CD4-positive, alpha-beta memory T cell (primary cell): ENCODE data around the gene RBM46. TPM values are rescaled to one million over a fixed set of nuclear protein-coding genes. Genes with fewer than 3 reads are reported as not detected.

Experiments
- CTCF ChIA-PET: fragments of 350-600 bp; sonication (Branson Sonifier 250); formaldehyde crosslinking; loops from one replicate; lab custom pipeline; 2021; ENCODE audit warnings: inconsistent platforms; ENCODE audit not compliant: partially characterized antibody; lab: Charles Lee
- POLR2A ChIA-PET: fragments of 350-600 bp; sonication (Branson Sonifier 250); formaldehyde crosslinking; loops from one replicate; lab custom pipeline; 2021; ENCODE audit not compliant: partially characterized antibody; lab: Charles Lee
- DNase-seq, 5 donors: peaks; one replicate each; pipeline versions ENCODE4 v3.0.0 to v3.0.0-alpha.2; 2020 to 2022; ENCODE audit warnings: mixed read lengths in 1 of 5
- H3K27ac ChIP-seq: one replicate; pipeline ENCODE4 v1.7.0; 2013; ENCODE audit warnings: low read depth, low read length
- H3K27me3 ChIP-seq: 2 replicates; pipeline ENCODE4 v1.7.0; 2013; ENCODE audit warnings: mild to moderate bottlenecking, low read length, moderate library complexity; ENCODE audit not compliant: insufficient read depth
- H3K36me3 ChIP-seq: 2 replicates; pipeline ENCODE4 v1.7.0; 2013; ENCODE audit warnings: mild to moderate bottlenecking, low read length, moderate library complexity; ENCODE audit not compliant: insufficient read depth
- H3K4me1 ChIP-seq: 2 replicates; pipeline ENCODE4 v1.7.0; 2013; ENCODE audit warnings: mild to moderate bottlenecking, low read length, moderate library complexity; ENCODE audit not compliant: insufficient read depth
- H3K4me3 ChIP-seq, 2 donors: one replicate each; pipeline ENCODE4 v1.7.0; 2013; ENCODE audit warnings: low read length in 2 of 2, mild to moderate bottlenecking in 1 of 2
- H3K9me3 ChIP-seq, 2 donors: one replicate each; pipeline ENCODE4 v1.7.0; 2013; ENCODE audit warnings: low read length in 2 of 2, control low read depth in 1 of 2; ENCODE audit not compliant: control insufficient read depth in 1 of 2
- H3K27ac Mint-ChIP-seq, 7 donors: one replicate each; pipeline ENCODE4 v1.8.0; 2020 to 2021; ENCODE audit warnings: mixed read lengths in 7 of 7, mild to moderate bottlenecking in 6 of 7, inconsistent platforms in 3 of 7, moderate library complexity in 3 of 7
- H3K27me3 Mint-ChIP-seq, 2 donors: one replicate each; pipeline ENCODE4 v1.8.0; 2020 to 2021; ENCODE audit warnings: mixed read lengths in 2 of 2
- H3K36me3 Mint-ChIP-seq, 2 donors: one replicate each; pipeline ENCODE4 v1.8.0; 2020 to 2021; ENCODE audit warnings: mixed read lengths in 2 of 2, inconsistent platforms in 1 of 2, mild to moderate bottlenecking in 1 of 2
- H3K4me1 Mint-ChIP-seq, 4 donors: one replicate each; pipeline ENCODE4 v1.8.0; 2020 to 2021; ENCODE audit warnings: mixed read lengths in 4 of 4, mild to moderate bottlenecking in 1 of 4
- H3K4me3 Mint-ChIP-seq, 8 donors: one replicate each; pipeline ENCODE4 v1.8.0; 2020 to 2021; ENCODE audit warnings: mixed read lengths in 8 of 8, mild to moderate bottlenecking in 7 of 8, moderate library complexity in 6 of 8, inconsistent platforms in 3 of 8
- H3K9me3 Mint-ChIP-seq, 8 donors: one replicate each; pipeline ENCODE4 v1.8.0; 2020 to 2021; ENCODE audit warnings: mixed read lengths in 8 of 8, mild to moderate bottlenecking in 5 of 8, inconsistent platforms in 3 of 8, moderate library complexity in 1 of 8
- intact Hi-C: fragments of 100-400 bp; cut with micrococcal nuclease; formaldehyde crosslinking; loops from one replicate; pipeline ENCODE4 v1.15.1; 2023
- polyA plus RNA-seq, 2 donors: library from polyadenylated mRNA; unstranded; fragments of 300-500 nt; fragmentation: Illumina TruSeq; gene quantifications; one replicate each; pipeline ENCODE4 v1.2.3, GENCODE V29; 2021
- total RNA-seq, 2 experiments: library from RNA; stranded (reverse); gene quantifications; one replicate each; pipeline ENCODE4 v1.2.3, GENCODE V29; 2021

RBM46 gene
- total and polyA plus RNA-seq, 4 experiments from 2014 or later = not detected

DNA sequence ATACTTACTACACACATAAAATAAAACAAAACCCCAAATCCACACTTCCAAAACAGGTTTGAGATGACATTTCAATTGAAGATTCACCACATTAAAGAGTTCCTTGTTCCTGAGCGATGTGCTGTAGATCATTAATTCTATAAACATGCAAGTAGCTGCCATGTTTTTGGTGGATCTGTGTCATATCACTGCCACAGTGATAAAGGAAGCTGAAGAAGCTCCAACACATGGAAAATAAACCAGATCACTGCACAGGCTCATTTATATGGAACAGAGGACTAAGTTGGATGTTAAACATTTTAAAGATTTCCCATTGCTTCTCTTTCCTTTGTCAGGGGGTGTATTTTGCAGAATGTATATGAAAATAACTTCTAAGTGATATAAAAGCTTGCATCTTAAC, 2.8 kb upstream of the RBM46 start:
- Mint-ChIP-seq H3K9me3 (peaks cover 1 to 11% (median 3%) of the 10 kb centered on the region in 8 donors), H3K27me3 (peaks cover 0 to 5% of the 10 kb centered on the region in 2 donors), H3K4me3 (no peak overlapping the region), H3K27ac (no peak overlapping the region), H3K4me1 (no peaks in the 10 kb centered on the region), H3K36me3 (no peaks in the 10 kb centered on the region)
- H3K4me1 ChIP-seq = no peaks in the 10 kb centered on the region
- H3K36me3 ChIP-seq = no peaks in the 10 kb centered on the region
- POLR2A ChIA-PET = no interaction called here
- no peaks in the 10 kb centered on the region for H3K27me3 ChIP-seq
- intact Hi-C loops = no loop called here
- H3K27ac ChIP-seq = no peak overlapping the region
- H3K4me3 ChIP-seq = no peak overlapping the region
- CTCF ChIA-PET = interaction anchor here (1.6 kb wide), 1 partner anchor 12 kb away, joined by 3 read pairs; no protein-coding TSS in a partner anchor
- no peaks in the 10 kb centered on the region for H3K9me3 ChIP-seq
- no peak for DNase-seq

DNA sequence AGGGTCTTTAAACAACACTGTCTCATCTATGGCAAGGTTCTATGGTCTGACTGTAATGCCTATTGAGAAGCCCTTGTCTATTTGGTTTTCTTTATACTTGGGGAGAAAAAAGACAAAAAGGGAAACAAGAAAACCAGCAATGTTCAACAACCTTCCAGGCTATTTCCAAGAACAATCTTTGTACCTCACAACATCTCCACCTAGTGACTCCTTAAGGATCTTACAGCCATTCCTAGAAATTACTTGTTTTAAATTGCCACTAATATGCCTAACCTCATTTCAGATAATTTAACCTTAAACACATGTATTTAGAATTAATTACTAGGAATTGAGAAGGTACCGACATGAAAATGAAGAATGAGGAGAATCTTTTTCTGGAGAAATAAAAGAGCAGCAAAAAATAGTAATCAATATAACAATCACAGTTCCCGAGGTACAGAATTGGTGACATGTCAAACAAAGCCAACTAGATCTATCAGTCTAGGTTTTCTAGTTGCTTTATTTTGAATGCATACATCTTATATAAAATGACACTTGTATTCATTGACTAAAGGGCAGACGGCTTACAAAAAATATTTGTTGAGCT, 1.6 kb upstream of the RBM46 start:
- Histone ChIP-seq H3K27ac (no peak overlapping the region), H3K36me3 (no peaks in the 10 kb centered on the region), H3K27me3 (no peaks in the 10 kb centered on the region), H3K4me3 (no peak overlapping the region), H3K4me1 (no peaks in the 10 kb centered on the region), H3K9me3 (no peaks in the 10 kb centered on the region)
- Mint-ChIP-seq H3K9me3 (peaks cover 0 to 9% (median 2%) of the 10 kb centered on the region in 8 donors), H3K27me3 (peaks cover 0 to 5% of the 10 kb centered on the region in 2 donors), H3K36me3 (no peaks in the 10 kb centered on the region), H3K4me3 (no peak overlapping the region), H3K27ac (no peak overlapping the region), H3K4me1 (no peaks in the 10 kb centered on the region)
- POLR2A ChIA-PET = no interaction called here
- CTCF ChIA-PET = interaction anchor here (1.6 kb wide), 1 partner anchor 13 kb away, joined by 3 read pairs; no protein-coding TSS in a partner anchor
- intact Hi-C loops = no loop called here
- DNase-seq = no peak

DNA sequence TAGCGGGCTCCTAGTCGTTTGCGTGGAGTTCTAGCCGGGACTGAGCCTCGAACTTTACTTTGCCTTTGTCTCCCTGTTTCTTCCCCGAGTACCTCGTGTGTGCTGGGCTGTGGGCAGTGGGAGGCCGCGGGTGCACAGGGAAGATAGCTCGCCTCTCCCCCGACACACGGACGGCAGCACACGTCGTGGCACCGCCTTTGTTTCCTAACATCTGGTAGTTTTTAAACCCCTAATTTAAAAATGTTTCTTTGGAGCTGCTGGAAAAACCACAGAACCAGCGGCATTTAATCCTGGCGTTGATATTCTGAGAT, 866 bp downstream of the RBM46 start:
- POLR2A ChIA-PET = no interaction called here
- CTCF ChIA-PET = interaction anchor here (1.2 kb wide), 1 partner anchor 14 kb away, joined by 3 read pairs; no protein-coding TSS in a partner anchor
- no peaks in the 10 kb centered on the region for H3K36me3 ChIP-seq
- H3K27me3 ChIP-seq = no peaks in the 10 kb centered on the region
- Mint-ChIP-seq H3K9me3 (peaks cover 0 to 3% (median 0%) of the 10 kb centered on the region in 8 donors), H3K27me3 (peaks cover 0 to 3% of the 10 kb centered on the region in 2 donors), H3K4me1 (no peaks in the 10 kb centered on the region), H3K36me3 (no peaks in the 10 kb centered on the region), H3K27ac (no peak overlapping the region), H3K4me3 (no peak overlapping the region)
- no peaks in the 10 kb centered on the region for H3K4me1 ChIP-seq
- H3K27ac ChIP-seq = no peak overlapping the region
- no peaks in the 10 kb centered on the region for H3K9me3 ChIP-seq
- no peak for DNase-seq
- H3K4me3 ChIP-seq = no peak overlapping the region
- intact Hi-C loops = no loop called here

DNA sequence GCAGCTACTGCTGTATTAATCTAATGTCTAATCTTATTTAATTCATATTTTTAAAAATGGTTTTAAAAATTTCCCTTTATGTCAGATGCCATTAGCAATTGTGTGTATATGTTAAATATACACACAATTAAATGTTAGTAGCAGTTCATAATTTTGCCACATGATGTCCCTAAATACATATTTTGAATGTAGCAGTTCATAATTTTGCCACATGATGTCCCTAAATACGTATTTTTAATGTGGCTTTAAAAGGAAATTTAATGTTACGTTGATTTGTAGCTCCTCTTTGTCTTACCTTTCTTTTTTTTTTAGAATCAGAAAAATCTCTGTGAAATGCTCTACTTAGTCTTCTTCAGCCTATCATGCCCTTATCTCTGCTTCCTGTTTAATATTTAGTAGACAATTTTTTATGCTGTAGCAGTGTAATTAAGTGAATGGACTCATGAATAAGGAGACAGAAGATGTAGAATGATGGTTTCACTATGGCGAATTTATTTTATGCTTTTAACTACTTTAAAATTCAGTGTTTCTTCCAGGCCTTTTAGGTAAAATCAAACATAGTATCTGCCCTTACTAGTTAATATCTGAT, 26.1 kb downstream of the RBM46 start:
- Mint-ChIP-seq H3K4me1 (no peaks in the 10 kb centered on the region), H3K4me3 (peak overlapping the region in 1 of 8 donors; percentile 26), H3K27me3 (no peaks in the 10 kb centered on the region), H3K9me3 (no peaks in the 10 kb centered on the region), H3K27ac (no peak overlapping the region), H3K36me3 (no peaks in the 10 kb centered on the region)
- Histone ChIP-seq H3K9me3 (no peaks in the 10 kb centered on the region), H3K36me3 (no peaks in the 10 kb centered on the region), H3K27ac (no peak overlapping the region), H3K4me3 (no peak overlapping the region), H3K27me3 (no peaks in the 10 kb centered on the region), H3K4me1 (no peaks in the 10 kb centered on the region)
- CTCF ChIA-PET = no interaction called here
- peak in 3 of 5 donors; percentile 2 to 4 (median 2) for DNase-seq
- POLR2A ChIA-PET = no interaction called here
- intact Hi-C loops = no loop called here

DNA sequence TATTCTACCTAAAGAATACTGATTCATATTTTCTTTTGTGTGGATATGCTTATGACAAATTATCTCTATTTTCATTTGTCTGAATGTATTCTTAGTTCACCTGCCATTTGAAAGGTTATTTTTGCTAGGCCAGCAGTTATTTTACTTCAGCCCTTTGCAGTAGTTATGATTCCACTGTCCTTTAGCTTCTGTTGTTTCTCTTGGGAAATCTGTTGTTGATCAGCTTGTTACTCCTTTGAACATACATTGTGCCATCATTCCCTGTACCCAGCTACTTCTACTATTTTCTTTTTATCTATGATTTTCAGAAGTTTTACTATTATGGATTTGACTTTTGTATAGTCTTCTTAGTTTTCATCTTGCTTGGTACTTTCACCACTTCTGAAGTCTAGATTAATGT, 37.2 kb downstream of the RBM46 start:
- intact Hi-C loops = no loop called here
- no peaks in the 10 kb centered on the region for H3K36me3 Mint-ChIP-seq
- POLR2A ChIA-PET = no interaction called here
- H3K4me1 Mint-ChIP-seq = no peaks in the 10 kb centered on the region
- no peak overlapping the region for H3K27ac Mint-ChIP-seq
- peaks cover 0 to 2% (median 0%) of the 10 kb centered on the region in 8 donors for H3K9me3 Mint-ChIP-seq
- no peak overlapping the region for H3K4me3 ChIP-seq
- H3K9me3 ChIP-seq = no peaks in the 10 kb centered on the region
- H3K36me3 ChIP-seq = no peaks in the 10 kb centered on the region
- no peak for DNase-seq
- CTCF ChIA-PET = no interaction called here
- H3K4me3 Mint-ChIP-seq = no peak overlapping the region
- no peaks in the 10 kb centered on the region for H3K27me3 ChIP-seq
- H3K4me1 ChIP-seq = no peaks in the 10 kb centered on the region
- peaks cover 0 to 1% of the 10 kb centered on the region in 2 donors for H3K27me3 Mint-ChIP-seq
- no peak overlapping the region for H3K27ac ChIP-seq

DNA sequence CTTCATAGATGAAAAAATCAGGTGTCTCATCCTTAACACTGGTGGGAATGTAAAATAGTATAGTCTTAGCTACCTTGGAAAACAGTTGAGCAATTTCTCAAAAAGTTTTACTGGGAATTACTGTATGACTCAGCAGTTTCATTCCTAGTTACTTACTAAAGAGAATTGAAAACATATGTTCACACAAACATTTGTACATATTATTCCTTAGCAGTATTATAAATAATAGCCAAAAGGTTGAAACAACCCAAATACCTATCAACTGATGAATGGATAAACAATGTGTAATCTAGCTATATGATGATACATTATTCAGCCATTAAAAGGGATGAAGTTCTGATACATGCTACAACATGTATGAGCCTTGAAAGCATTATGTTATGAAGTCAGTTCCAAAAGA, 41.7 kb downstream of the RBM46 start:
- Histone ChIP-seq H3K36me3 (no peaks in the 10 kb centered on the region), H3K4me1 (no peaks in the 10 kb centered on the region), H3K4me3 (no peak overlapping the region), H3K27me3 (no peaks in the 10 kb centered on the region), H3K27ac (no peak overlapping the region), H3K9me3 (no peaks in the 10 kb centered on the region)
- no peak overlapping the region for H3K4me3 Mint-ChIP-seq
- CTCF ChIA-PET = no interaction called here
- no peaks in the 10 kb centered on the region for H3K36me3 Mint-ChIP-seq
- no peaks in the 10 kb centered on the region for H3K27me3 Mint-ChIP-seq
- POLR2A ChIA-PET = interaction anchor here (0.6 kb wide), 1 partner anchor 22 kb away, joined by 3 read pairs; no protein-coding TSS in a partner anchor
- DNase-seq = no peak
- peaks cover 0 to 2% (median 0%) of the 10 kb centered on the region in 8 donors for H3K9me3 Mint-ChIP-seq
- no peak overlapping the region for H3K27ac Mint-ChIP-seq
- intact Hi-C loops = no loop called here
- no peaks in the 10 kb centered on the region for H3K4me1 Mint-ChIP-seq

- Histone ChIP-seq H3K27me3 (no peaks in the 10 kb centered on the region), H3K27ac (no peak overlapping the region), H3K4me1 (no peaks in the 10 kb centered on the region), H3K36me3 (no peaks in the 10 kb centered on the region), H3K4me3 (no peak overlapping the region), H3K9me3 (no peaks in the 10 kb centered on the region)
- intact Hi-C loops = no loop called here
- ChIA-PET CTCF (no interaction called here), POLR2A (no interaction called here)
- H3K4me1 Mint-ChIP-seq = no peaks in the 10 kb centered on the region
- no peak for DNase-seq
- H3K36me3 Mint-ChIP-seq = peaks cover 0 to 4% of the 10 kb centered on the region in 2 donors
- H3K27me3 Mint-ChIP-seq = no peaks in the 10 kb centered on the region
- no peak overlapping the region for H3K4me3 Mint-ChIP-seq
- peaks cover 0 to 19% (median 10%) of the 10 kb centered on the region in 8 donors for H3K9me3 Mint-ChIP-seq
- no peak overlapping the region for H3K27ac Mint-ChIP-seq
These were observed 55.0 kb downstream of the RBM46 start for GRCh38 chr4:154836030-154836429.
